ENCODE results near the gene TBATA.

GRCh38 chr10:70815504-70816219, 30.5 kb upstream of the TBATA start, which contains the start of gene SGPL1:
- TF ChIP-seq POLR2AphosphoS5 (IDR thresholded peaks at IDR 0.05; ENCODE audit: borderline replicate concordance, low read depth, low read length): no peak
- TF ChIP-seq EZH2 (IDR thresholded peaks at IDR 0.05): no peak
- no peak for TF ChIP-seq FOXP2 (optimal IDR thresholded peaks at IDR 0.05; ENCODE audit: control extremely low read depth, extremely low read length, insufficient read depth)
